GM12873 (cell line): ENCODE results near the gene LEP.

Experiments used
- TF ChIP-seq, protein P1 (sequence below): IDR thresholded peaks from 2 replicates; pipeline ENCODE4 v1.5.1; 2012; ENCODE audit warnings: low read depth, mild to moderate bottlenecking, moderate library complexity, low read length, control low read depth; ENCODE audit not compliant: insufficient read depth; ENCODE audit errors: missing control alignments

The LEP gene

DNA sequence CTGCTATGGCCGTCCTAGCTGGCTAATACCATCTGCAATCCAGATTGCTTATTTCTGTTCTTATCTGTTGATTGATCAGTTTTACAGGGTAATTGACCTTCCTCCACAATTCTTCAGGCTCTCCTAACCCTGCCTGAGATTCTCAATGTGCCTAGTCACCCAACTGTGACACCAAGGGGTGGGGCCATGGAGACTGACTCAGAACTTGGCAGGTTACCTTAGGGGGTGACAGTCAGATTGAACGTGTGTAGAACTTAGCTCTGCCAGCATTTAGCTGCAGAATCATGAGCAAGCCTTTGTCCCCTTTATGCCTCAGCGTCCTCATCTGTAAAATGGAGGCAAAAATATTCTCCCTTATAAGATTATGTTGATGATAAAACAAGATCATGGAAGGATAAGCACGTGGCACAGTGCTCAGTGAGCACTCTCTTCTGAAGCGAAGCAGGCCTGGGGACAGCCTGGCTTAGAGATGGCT, 19.1 kb upstream of the LEP start:
- TF ChIP-seq, protein P1, sequence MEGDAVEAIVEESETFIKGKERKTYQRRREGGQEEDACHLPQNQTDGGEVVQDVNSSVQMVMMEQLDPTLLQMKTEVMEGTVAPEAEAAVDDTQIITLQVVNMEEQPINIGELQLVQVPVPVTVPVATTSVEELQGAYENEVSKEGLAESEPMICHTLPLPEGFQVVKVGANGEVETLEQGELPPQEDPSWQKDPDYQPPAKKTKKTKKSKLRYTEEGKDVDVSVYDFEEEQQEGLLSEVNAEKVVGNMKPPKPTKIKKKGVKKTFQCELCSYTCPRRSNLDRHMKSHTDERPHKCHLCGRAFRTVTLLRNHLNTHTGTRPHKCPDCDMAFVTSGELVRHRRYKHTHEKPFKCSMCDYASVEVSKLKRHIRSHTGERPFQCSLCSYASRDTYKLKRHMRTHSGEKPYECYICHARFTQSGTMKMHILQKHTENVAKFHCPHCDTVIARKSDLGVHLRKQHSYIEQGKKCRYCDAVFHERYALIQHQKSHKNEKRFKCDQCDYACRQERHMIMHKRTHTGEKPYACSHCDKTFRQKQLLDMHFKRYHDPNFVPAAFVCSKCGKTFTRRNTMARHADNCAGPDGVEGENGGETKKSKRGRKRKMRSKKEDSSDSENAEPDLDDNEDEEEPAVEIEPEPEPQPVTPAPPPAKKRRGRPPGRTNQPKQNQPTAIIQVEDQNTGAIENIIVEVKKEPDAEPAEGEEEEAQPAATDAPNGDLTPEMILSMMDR: no peak

DNA sequence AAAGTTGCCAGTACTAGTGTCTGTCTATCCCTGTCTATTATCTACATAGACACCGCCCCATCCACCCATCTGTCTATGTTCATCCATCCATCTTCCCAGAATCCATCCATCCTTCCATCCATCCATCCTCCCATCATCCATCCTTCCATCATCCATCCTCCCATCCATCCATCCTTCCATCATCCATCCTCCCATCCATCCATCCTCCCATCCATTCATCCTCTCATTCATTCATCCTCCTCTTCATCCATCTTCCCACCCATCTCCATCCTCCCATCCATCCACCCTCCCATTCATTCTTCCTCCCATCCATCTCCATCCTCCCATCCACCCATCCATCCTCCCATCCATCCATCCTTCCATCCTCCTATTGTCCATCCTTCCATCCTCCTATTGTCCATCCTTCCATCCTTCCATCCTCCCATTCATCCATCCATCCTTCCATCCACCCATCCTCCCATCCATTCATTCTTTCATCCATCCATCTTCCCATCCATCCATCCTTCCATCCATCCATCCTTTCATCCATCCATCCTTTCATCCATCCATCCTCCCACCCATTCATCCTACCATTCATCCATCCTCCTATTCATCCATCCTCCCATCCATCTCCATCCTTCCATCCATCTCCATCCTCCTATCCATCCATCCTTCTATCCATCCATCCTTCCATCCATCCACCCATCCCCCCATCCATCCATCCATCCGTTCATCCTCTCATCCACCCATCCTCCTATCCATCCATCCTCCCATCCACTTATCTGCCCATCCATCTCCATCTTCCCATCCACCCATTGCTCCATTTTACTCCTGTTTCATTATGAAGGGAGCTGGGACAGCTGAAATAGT, 14.7 kb upstream of the LEP start:
- TF ChIP-seq, protein P1: no peak

DNA sequence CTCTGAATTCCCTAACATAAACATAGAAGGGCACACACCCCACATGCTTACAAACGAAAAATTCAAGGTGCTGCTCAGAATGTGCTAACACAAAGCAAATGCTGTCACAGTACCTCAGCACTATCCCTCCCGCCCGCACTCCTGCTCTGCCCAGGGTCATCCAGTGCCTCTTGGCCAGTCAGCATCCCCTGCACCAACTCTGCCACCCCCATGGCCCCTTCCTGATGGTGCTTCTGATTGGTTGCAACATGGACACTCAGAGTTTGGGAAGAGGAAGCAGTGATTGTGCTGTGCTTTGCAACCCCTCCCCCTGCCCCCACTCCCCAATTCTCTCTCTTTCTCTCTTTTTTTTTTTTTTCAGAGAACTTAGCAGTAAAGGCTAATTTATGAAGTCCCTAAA, 13.8 kb upstream of the LEP start:
- TF ChIP-seq, protein P1: no peak

DNA sequence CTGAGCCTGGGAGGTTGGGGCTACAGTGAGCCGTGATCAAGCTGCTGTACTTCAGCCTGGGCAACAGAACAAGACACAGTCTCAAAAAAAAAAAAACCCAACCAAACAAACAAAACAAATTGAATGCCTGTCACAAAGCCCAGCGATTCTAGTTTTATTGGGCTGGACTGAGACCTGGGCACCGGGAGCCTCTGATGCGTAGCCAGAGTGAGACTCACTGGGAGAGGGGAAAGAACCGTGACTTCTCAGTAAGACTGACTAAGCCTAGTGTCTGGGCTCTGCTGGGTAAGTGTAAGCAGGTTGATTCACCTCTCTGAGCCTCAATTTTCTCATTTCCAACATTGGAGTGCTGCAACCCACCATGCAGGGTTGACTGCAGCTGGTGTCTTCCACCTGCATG, 10.1 kb upstream of the LEP start:
- TF ChIP-seq, protein P1: no peak

DNA sequence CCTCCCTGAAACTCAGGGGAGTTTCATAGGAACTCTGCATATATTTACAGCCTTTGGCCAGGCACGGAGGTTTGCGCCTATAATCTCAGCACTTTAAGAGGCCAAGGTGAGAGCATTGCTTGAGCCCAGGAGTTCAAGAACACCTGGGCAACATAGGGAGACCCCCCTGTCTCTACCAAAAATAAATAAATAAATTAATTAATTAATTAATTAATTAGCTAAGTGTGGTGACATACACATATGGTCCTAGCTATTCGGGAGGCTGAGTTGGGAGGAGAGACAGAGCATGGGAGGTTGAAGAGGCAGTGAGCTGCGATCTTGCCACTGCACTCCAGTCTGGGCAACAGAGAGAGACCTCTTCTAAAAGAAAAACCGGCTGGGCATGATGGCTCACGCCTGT, 9.4 kb upstream of the LEP start:
- TF ChIP-seq, protein P1: no peak

DNA sequence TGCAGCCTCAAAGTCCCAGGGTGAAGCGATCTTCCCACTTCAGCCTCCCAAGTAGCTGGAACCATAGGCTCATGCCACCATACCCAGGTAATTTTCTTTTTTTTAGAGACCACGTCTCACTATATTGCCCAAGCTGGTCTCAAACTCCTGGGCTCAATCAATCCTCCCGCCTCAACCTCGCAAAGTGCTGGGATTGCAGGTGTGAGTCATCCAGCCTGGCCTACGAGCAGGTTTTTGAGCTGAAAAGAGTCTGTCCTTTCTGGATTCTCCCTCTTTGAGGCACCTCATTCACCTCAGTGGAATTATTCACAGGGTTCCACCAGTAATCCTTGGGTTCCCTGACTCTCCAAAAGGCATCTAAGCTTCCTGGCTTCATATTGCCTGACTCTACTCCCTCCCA, 7.6 kb upstream of the LEP start:
- TF ChIP-seq, protein P1: no peak

DNA sequence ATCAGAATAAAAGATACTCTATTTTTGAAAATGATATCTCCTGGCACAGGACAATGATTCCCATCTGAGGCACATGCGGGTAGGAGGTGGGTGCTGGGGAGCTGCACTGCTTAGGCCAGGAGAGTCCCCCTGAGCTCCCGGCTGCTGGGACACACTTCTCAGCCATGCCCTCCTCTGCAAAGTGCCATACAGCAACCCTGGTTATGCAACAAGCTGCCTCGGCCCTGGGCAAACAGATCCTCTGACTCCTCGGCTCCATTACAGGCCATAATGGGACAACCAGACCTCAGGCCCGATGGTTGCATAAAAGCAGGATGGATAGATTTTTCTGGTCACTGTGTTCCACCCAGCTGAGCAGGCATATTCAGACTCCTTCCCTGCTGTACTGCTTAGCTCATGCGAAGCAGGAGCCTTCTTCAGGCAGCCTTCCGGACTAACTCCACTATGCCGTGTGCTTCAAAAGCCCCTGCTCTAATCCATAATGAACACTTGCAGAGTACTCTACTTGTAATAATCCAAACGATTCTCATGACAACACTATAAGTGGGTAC, 6.5 kb upstream of the LEP start:
- TF ChIP-seq, protein P1: no peak
